GM21528 (cell line): ENCODE data around the gene CCDC190.
"Not testable (repeated sequence)": the region's sequence is repeated elsewhere in the genome, so short reads cannot be mapped to it uniquely, and the experiment has no call there.

Source experiments
- ATAC-seq: cut with Tn5 transposase; IDR thresholded peaks from one replicate; pipeline ENCODE4 v1.9.1; 2021; ENCODE audit warnings: mild to moderate bottlenecking, moderate library complexity; ENCODE audit not compliant: unreplicated experiment, low FRiP score

CCDC190 gene

GRCh38 chr1:162878000-162878596 is 17.1 kb upstream of the CCDC190 start:
- no peak for ATAC-seq

- no peak for ATAC-seq
Observed at GRCh38 chr1:162877412-162877811, 16.4 kb upstream of the CCDC190 start.

- ATAC-seq, result no peak
Observed at GRCh38 chr1:162876751-162877150, 15.8 kb upstream of the CCDC190 start.

- ATAC-seq, result no peak
Observed at GRCh38 chr1:162873671-162874666, 13.0 kb upstream of the CCDC190 start.

GRCh38 chr1:162872981-162873380 is 12.0 kb upstream of the CCDC190 start:
- ATAC-seq, result no peak

GRCh38 chr1:162871417-162871816 is 10.4 kb upstream of the CCDC190 start:
- not testable (repeated sequence) for ATAC-seq

- ATAC-seq, result no peak
Observed at GRCh38 chr1:162868972-162869371, 8.0 kb upstream of the CCDC190 start.

- no peak for ATAC-seq
Observed at GRCh38 chr1:162861625-162862024, 650 bp upstream of the CCDC190 start.

GRCh38 chr1:162859191-162859590 is 1.8 kb downstream of the CCDC190 start:
- no peak for ATAC-seq

- ATAC-seq, result no peak
Observed at GRCh38 chr1:162857850-162858249, 3.1 kb downstream of the CCDC190 start.

GRCh38 chr1:162856260-162856659 is 4.7 kb downstream of the CCDC190 start:
- ATAC-seq, result no peak

GRCh38 chr1:162855461-162856150 is 5.4 kb downstream of the CCDC190 start:
- no peak for ATAC-seq

GRCh38 chr1:162854245-162854882 is 6.6 kb downstream of the CCDC190 start:
- ATAC-seq, result peak; percentile 88

GRCh38 chr1:162851341-162851740 is 9.6 kb downstream of the CCDC190 start:
- ATAC-seq, result no peak

- ATAC-seq, result no peak
Observed at GRCh38 chr1:162849711-162850110, 11.3 kb downstream of the CCDC190 start.

GRCh38 chr1:162847839-162848453 is 13.0 kb downstream of the CCDC190 start:
- peak; percentile 66 for ATAC-seq

- ATAC-seq, result no peak
Observed at GRCh38 chr1:162846256-162847212, 14.4 kb downstream of the CCDC190 start.

GRCh38 chr1:162844153-162844552 is 16.8 kb downstream of the CCDC190 start:
- ATAC-seq, result no peak

GRCh38 chr1:162840250-162840839 is 20.6 kb downstream of the CCDC190 start:
- ATAC-seq, result no peak
